Neutrophil (primary cell): ENCODE data around the gene MSMB.
A peak's percentile ranks its signal among the peaks of the same experiment; 100 is the strongest.
"Not testable (repeated sequence)": the region's sequence is repeated elsewhere in the genome, so short reads cannot be mapped to it uniquely, and the experiment has no call there.

Experiments used
- H3K27ac ChIP-seq: fragments of 200-600 bp; sonication (generic); 2 replicates; pipeline ENCODE4 v1.5.1; 2016; ENCODE audit warnings: mild to moderate bottlenecking, moderate library complexity
- H3K27me3 ChIP-seq: fragments of 200-600 bp; sonication (generic); 2 replicates; pipeline ENCODE4 v1.6.0; 2016; ENCODE audit warnings: mild to moderate bottlenecking
- H3K36me3 ChIP-seq: fragments of 200-600 bp; sonication (generic); 2 replicates; pipeline ENCODE4 v1.5.1; 2017
- H3K4me1 ChIP-seq, 2 experiments: fragments of 200-600 bp in 1 of 2; sonication (generic) in 1 of 2; 1 replicate in 1 of 2; 2 replicates in 1 of 2; pipeline versions ENCODE4 v1.5.1 to v1.6.1; 2013 to 2016; ENCODE audit warnings: low read depth in 1 of 2, low read length in 1 of 2, mild to moderate bottlenecking in 1 of 2, moderate library complexity in 1 of 2; ENCODE audit not compliant: control insufficient read depth in 1 of 2, insufficient read depth in 1 of 2
- H3K4me3 ChIP-seq, 2 experiments: fragments of 200-600 bp in 1 of 2; sonication (generic) in 1 of 2; 1 replicate in 1 of 2; 2 replicates in 1 of 2; pipeline ENCODE4 v1.5.1; 2013 to 2016; ENCODE audit warnings: low read depth in 1 of 2, low read length in 1 of 2, mild to moderate bottlenecking in 1 of 2, moderate library complexity in 1 of 2
- H3K9me3 ChIP-seq: fragments of 200-600 bp; sonication (generic); 2 replicates; pipeline ENCODE4 v1.5.1; 2016
- CTCF ChIP-seq: fragments of 200-600 bp; sonication (generic); IDR thresholded peaks from 2 replicates; pipeline ENCODE4 v1.5.1; 2016; ENCODE audit warnings: antibody characterized with exemption

The MSMB gene

DNA sequence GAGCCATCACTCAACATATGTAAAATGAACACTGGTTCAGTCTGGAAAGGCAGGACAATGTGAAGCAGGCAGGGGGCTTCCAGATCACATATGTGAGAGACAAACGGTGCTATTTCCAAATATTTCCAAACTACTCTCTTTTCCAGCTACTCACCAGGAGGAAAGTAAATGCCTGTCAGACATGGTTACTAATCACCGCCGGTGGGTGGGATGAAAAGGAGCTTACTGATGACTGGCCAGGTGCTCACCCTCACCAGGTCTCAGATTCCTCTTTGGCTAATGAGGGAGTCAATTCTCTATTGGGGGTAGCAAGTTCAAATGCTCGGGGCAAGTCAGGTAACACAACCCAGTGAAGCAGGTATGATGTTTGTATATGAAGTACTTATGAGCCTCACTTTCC, 9.7 kb upstream of the MSMB start:
- peak overlapping the region; percentile 53 for H3K27ac ChIP-seq
- peaks cover 7 to 25% of the 10 kb centered on the region in 2 experiments for H3K4me1 ChIP-seq
- no peak for TF ChIP-seq CTCF
- no peak overlapping the region for H3K4me3 ChIP-seq
- H3K27me3 ChIP-seq, result no peaks in the 10 kb centered on the region
- H3K36me3 ChIP-seq, result no peaks in the 10 kb centered on the region
- no peaks in the 10 kb centered on the region for H3K9me3 ChIP-seq

DNA sequence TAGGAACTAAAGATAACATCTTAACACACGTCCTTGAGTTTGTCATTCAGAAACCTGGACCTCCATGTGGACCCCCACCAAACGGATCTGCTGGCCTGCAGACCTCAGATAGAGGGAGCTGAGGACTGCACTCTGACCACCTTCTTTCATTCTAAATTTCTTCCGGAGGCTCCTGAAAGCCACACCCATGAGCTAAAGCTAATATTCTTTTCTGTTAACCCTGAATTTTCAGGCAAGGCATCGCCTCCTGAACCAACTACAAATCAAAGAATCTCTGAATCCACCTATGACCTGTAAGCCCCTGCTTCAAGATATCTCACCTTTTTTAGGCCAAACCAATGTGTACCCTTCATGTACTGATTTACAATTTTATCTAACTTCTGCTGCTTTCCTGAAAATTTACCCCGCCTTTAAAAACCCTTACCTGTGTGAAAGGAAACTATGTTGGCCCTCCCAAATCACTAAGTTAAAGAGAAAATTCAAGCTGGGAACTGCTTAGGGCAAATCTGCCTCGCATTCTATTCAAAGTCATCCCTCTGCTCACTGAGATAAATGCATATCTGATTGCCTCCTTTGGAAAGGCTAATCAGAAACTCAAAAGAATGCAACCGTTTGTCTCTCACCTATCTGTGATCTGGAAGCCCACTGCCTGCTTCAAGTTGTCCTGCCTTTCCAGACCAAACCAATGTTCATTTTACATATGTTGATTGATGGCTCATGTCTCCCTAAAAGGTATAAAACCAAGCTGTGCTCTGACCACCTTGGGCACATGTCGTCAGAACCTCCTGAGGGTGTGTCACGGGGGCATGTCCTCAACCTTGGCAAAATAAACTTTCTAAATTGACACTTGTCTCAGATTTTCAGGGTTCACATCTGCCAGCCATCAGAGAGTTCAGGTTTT, 7.7 kb upstream of the MSMB start:
- Histone ChIP-seq H3K36me3 (no peaks in the 10 kb centered on the region), H3K27me3 (no peaks in the 10 kb centered on the region), H3K4me1 (peaks cover 7 to 25% of the 10 kb centered on the region in 2 experiments), H3K4me3 (no peak overlapping the region), H3K9me3 (no peaks in the 10 kb centered on the region), H3K27ac (peak overlapping the region; percentile 66)
- TF ChIP-seq CTCF, result no peak

GRCh38 chr10:46052791-46053375, 6.8 kb upstream of the MSMB start:
- no peaks in the 10 kb centered on the region for H3K36me3 ChIP-seq
- H3K4me1 ChIP-seq, result peaks cover 7 to 25% of the 10 kb centered on the region in 2 experiments
- H3K27me3 ChIP-seq, result no peaks in the 10 kb centered on the region
- TF ChIP-seq CTCF, result no peak
- H3K27ac ChIP-seq, result no peak overlapping the region
- H3K9me3 ChIP-seq, result no peaks in the 10 kb centered on the region
- H3K4me3 ChIP-seq, result no peak overlapping the region

DNA sequence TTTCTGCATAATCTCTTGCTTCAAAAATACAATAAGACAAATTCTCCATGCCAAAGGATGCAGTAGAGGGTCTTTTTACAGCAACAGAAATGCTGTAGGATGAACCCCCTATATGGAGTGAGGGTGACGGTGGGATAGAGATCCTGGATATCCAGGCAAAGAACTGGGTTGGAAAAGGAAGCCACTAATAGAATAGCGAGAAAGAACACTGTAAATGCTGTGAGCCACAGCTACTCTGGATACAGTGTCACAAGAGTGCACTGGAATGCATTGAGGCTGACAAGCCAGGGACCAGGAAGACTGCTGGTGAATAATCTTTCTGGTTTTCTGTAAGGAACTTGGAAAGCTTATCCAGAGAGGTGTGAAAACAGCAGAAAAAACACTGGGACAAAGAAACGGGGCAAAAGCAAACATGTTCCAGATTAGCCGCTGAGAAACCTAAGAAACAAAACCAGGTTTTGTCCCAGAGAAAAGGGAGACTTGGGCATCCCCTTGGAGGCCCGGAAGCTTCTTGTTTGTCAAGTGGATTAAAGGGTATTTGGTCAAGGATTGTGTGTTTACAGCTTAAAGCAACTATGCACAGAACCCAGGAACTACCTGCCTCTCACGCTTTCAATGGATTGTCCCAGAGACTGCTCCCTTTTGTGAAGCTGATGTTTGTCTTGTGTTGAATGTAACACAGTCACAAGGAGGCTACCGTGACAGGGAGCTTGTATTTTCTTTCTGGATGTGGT, 6.2 kb upstream of the MSMB start:
- Histone ChIP-seq H3K27me3 (no peaks in the 10 kb centered on the region), H3K9me3 (no peaks in the 10 kb centered on the region), H3K27ac (no peak overlapping the region), H3K4me3 (no peak overlapping the region), H3K36me3 (no peaks in the 10 kb centered on the region), H3K4me1 (peaks cover 7 to 25% of the 10 kb centered on the region in 2 experiments)
- TF ChIP-seq CTCF, result no peak

- H3K4me3 ChIP-seq, result no peak overlapping the region
- H3K9me3 ChIP-seq, result no peaks in the 10 kb centered on the region
- H3K4me1 ChIP-seq, result peaks cover 7 to 25% of the 10 kb centered on the region in 2 experiments
- H3K36me3 ChIP-seq, result no peaks in the 10 kb centered on the region
- H3K27me3 ChIP-seq, result no peaks in the 10 kb centered on the region
- no peak for TF ChIP-seq CTCF
- H3K27ac ChIP-seq, result no peak overlapping the region
Measured at GRCh38 chr10:46050941-46051623, 5.0 kb upstream of the MSMB start.

GRCh38 chr10:46049497-46049831, 3.4 kb upstream of the MSMB start:
- not testable (repeated sequence) for H3K36me3 ChIP-seq, H3K9me3 ChIP-seq, H3K4me3 ChIP-seq, H3K27me3 ChIP-seq, H3K27ac ChIP-seq
- peaks cover 4 to 13% of the 10 kb centered on the region in 2 experiments for H3K4me1 ChIP-seq
